Measurements from ENCODE around the gene ZDHHC13.

Gene ZDHHC13

GRCh38 chr11:19200410-19201201 is 83.6 kb downstream of the ZDHHC13 start:
- DNase-seq (no peak), ATAC-seq (no peak)
- no peaks in the 10 kb centered on the region for H3K9me3 Mint-ChIP-seq
- no peaks in the 10 kb centered on the region for H3K4me1 Mint-ChIP-seq
- peaks cover 8% of the 10 kb centered on the region for H3K27me3 Mint-ChIP-seq
- H3K4me3 Mint-ChIP-seq, result no peak overlapping the region
- H3K27ac Mint-ChIP-seq, result no peak overlapping the region

- no peaks in the 10 kb centered on the region for H3K4me1 Mint-ChIP-seq
- DNase-seq (no peak), ATAC-seq (no peak)
- peak within 1 kb of the TSS in 1 of 2 donors; percentile 48 for H3K27ac Mint-ChIP-seq
- no peaks in the 10 kb centered on the region for H3K9me3 Mint-ChIP-seq
- peaks cover 14% of the 10 kb centered on the region for H3K27me3 Mint-ChIP-seq
- no peak within 1 kb of the TSS for H3K4me3 Mint-ChIP-seq
These were observed 85.0 kb downstream of the ZDHHC13 start, which contains the start of gene CSRP3 for GRCh38 chr11:19201737-19202605. CSRP3 (minus strand) TSS chr11:19201983; CDS start chr11:19192448, 9,535 bp downstream.

- no peaks in the 10 kb centered on the region for H3K4me1 Mint-ChIP-seq
- ATAC-seq, result no peak
- H3K27me3 Mint-ChIP-seq, result peaks cover 24% of the 10 kb centered on the region
- no peak overlapping the region for H3K27ac Mint-ChIP-seq
- no peaks in the 10 kb centered on the region for H3K9me3 Mint-ChIP-seq
- no peak for DNase-seq
- no peak overlapping the region for H3K4me3 Mint-ChIP-seq
These were observed 87.9 kb downstream of the ZDHHC13 start for GRCh38 chr11:19204836-19205235.

DNA sequence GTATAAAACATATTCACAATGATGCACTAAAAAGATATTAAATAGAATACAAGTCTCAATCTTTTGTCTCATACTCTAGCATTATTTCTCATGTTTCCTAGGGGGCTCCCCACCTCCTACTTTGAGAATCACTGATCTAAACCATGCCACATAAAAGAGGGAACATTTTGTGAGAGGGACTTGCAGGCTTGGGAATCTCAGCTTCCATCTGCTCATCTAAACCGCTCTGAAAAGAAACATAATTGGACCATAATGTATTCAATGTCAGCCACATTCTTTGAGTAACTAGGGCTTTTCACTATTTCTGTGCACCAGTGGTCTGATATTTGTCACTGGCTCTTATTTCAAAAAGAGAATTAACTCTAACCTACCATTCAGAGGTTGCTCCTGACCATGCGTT is 91.2 kb downstream of the ZDHHC13 start:
- H3K27ac Mint-ChIP-seq, result no peak overlapping the region
- peaks cover 16% of the 10 kb centered on the region for H3K27me3 Mint-ChIP-seq
- ATAC-seq, result no peak

GRCh38 chr11:19208959-19209546 is 92.1 kb downstream of the ZDHHC13 start:
- Mint-ChIP-seq H3K4me1 (no peaks in the 10 kb centered on the region), H3K27me3 (peaks cover 16% of the 10 kb centered on the region), H3K9me3 (no peaks in the 10 kb centered on the region), H3K4me3 (no peak overlapping the region), H3K27ac (no peak overlapping the region)
- DNase-seq (no peak), ATAC-seq (no peak)

More for the DNA sequence above, 91.2 kb downstream of the ZDHHC13 start:
- no peak for DNase-seq
- Mint-ChIP-seq H3K9me3 (no peaks in the 10 kb centered on the region), H3K4me3 (no peak overlapping the region), H3K4me1 (no peaks in the 10 kb centered on the region)

DNA sequence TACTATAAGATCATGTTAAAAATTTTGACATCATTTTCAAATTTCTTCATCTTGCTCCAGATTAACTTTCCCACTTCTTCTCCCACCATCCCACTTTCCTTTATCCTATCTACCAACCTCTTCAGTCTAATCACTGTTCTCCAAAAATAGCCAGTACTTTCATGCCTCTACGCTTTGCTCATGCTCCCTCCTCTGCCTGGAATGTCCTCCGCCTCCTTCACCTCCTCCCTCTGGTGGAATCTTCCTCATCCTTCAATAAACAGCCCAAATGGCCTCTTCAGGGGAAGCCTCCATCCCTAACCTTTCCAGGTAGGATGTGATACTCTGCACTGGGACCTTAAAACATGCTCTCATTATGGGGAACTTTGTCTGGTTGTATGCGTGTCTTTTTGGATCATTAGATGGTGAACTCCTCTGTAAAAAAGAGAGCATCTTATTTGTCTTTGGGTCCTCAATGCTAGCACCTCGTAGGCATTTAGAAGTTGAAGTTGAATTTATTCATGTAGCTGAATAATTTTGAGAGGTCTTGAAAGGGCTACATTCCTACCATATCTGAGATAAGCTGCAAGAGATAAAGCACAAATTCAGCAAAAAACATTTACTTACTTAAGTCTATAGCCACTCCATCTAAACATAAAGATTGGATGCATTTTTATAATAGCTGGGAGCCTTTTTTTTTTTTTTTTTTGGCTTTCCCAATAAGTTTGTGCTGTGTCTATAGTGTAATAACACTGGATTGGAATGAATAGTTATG is 92.8 kb downstream of the ZDHHC13 start:
- DNase-seq, result no peak
- Mint-ChIP-seq H3K27me3 (peaks cover 22% of the 10 kb centered on the region), H3K9me3 (no peaks in the 10 kb centered on the region), H3K4me1 (no peaks in the 10 kb centered on the region), H3K4me3 (no peak overlapping the region), H3K27ac (no peak overlapping the region)
- no peak for ATAC-seq

DNA sequence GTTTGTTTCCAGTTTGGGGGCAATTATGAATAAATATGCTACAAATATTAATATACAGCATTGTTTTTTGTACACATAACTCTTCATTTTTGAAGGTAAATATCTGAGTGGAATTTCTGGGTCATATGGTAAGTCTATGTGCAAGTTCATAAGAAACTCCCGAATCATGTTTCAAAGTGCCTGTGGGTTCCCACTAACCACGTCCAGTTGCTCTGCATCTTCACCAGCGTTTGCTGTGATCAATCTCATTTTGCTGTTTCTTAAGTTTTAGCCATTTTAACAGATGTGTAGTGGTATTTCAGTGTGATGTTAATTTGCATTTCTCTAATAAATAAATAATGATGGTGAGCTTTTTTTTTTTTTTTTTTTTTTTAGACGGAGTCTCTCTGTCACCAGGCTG is 99.1 kb downstream of the ZDHHC13 start:
- Mint-ChIP-seq H3K4me1 (no peaks in the 10 kb centered on the region), H3K4me3 (no peak overlapping the region), H3K9me3 (no peaks in the 10 kb centered on the region), H3K27ac (no peak overlapping the region), H3K27me3 (peaks cover 13% of the 10 kb centered on the region)
- DNase-seq (no peak), ATAC-seq (no peak)

DNA sequence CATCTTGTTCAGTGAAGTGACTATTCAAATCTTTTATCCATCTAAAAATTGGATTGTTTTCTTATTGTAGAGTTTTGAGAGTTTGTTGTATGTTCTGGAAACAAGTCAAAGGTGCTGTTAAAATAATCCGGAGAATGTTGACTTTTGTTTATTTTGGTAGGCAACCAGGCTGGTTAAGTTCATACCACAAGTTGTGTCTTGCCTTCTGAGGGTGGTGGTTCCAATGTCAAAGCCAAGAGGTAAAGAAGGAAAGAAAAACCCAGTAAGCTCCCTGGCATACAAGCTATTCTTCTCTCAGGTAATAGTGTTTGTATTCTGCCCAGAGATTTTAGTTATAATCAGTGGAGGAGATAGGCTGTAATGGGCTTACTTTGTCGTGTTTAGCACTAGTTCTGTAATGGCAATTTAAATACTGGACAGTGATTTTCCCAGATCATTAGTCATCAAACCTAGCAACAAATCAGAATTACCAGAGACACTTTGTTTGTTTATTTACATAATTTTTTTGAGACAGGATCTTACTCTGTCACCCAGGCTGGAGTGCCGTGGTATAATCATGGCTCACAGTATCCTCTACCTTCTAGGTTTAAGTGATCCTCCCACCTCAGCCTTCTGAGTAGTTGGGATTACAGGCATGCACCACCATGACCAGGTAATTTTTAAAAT is 99.9 kb downstream of the ZDHHC13 start:
- no peak overlapping the region for H3K4me3 Mint-ChIP-seq
- no peak for ATAC-seq
- no peaks in the 10 kb centered on the region for H3K9me3 Mint-ChIP-seq
- H3K27me3 Mint-ChIP-seq, result peaks cover 13% of the 10 kb centered on the region
- no peaks in the 10 kb centered on the region for H3K4me1 Mint-ChIP-seq
- H3K27ac Mint-ChIP-seq, result no peak overlapping the region
- DNase-seq, result no peak

- DNase-seq (no peak), ATAC-seq (no peak)
- H3K27me3 Mint-ChIP-seq, result peaks cover 13% of the 10 kb centered on the region
- H3K27ac Mint-ChIP-seq, result no peak overlapping the region
- no peaks in the 10 kb centered on the region for H3K4me1 Mint-ChIP-seq
- no peaks in the 10 kb centered on the region for H3K9me3 Mint-ChIP-seq
- H3K4me3 Mint-ChIP-seq, result no peak overlapping the region
These were observed 101.2 kb downstream of the ZDHHC13 start for GRCh38 chr11:19218216-19218615.

GRCh38 chr11:19218786-19219460 is 102.0 kb downstream of the ZDHHC13 start:
- ATAC-seq (no peak), DNase-seq (no peak)
- Mint-ChIP-seq H3K27me3 (peaks cover 13% of the 10 kb centered on the region), H3K27ac (no peak overlapping the region), H3K4me3 (no peak overlapping the region), H3K9me3 (no peaks in the 10 kb centered on the region), H3K4me1 (no peaks in the 10 kb centered on the region)

DNA sequence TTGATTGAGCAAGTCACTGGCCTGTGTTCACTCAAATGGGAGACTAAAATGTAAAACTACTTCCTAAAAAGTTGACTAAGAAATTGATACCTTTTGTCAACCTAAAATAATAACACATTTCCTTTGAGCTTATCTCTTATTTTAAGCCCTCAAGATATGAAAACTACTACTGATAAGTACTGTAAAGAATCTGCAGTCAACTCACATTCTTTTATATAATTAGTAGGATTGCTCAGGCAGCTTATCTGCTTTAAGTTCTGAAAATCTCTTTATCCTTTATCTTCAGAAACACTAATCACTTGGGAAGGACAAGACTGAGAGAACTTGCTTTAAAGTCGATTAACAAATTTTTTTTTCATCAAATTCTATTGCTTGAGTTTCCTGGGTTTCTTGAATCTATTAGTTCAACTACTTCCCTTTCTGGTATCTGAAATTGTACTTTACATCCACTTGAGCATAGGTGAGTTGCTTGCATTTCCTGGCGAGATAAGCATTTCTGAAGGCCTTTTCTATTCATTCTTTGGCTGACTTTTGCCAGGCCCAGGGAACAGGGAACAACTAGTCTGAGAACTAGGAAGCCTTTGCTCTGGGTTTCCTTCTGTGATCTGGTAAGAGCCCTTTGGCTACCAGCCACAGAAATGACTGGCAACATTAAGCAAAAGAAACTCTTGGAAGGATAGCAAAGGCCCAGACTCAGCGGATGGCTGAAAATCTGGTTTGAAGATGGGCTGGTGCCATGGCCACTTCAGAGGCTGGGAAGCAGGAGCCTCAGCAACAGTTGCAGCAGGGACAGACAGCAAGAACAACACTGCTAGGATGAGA is 104.1 kb downstream of the ZDHHC13 start:
- no peaks in the 10 kb centered on the region for H3K9me3 Mint-ChIP-seq
- DNase-seq, result no peak

DNA sequence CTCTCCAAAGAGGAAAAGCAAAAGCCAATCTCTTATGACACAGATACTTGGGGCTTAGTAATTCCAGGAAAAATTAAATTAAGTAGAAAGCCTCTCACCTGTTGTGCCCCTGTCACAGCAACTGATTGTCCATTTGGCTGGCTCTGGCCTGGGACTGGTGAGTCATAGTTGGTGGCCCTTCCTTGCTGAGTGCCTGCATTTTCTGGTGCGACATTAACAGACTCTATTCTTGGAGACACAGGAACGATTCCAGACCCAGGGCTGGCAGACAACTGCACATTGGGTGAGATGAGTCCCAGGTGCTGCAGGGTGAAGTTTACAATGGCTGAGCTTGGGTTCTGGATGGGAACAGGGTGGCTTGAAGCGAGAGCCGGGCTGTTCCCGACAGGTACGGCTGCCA is 108.2 kb downstream of the ZDHHC13 start:
- DNase-seq (no peak), ATAC-seq (no peak)
- H3K27me3 Mint-ChIP-seq, result no peaks in the 10 kb centered on the region
- no peak overlapping the region for H3K27ac Mint-ChIP-seq
- no peak overlapping the region for H3K4me3 Mint-ChIP-seq
- no peaks in the 10 kb centered on the region for H3K9me3 Mint-ChIP-seq
- no peaks in the 10 kb centered on the region for H3K4me1 Mint-ChIP-seq

More for the DNA sequence above, 104.1 kb downstream of the ZDHHC13 start:
- Mint-ChIP-seq H3K4me1 (no peaks in the 10 kb centered on the region), H3K4me3 (no peak overlapping the region), H3K27me3 (no peaks in the 10 kb centered on the region), H3K27ac (no peak overlapping the region)
- ATAC-seq, result no peak

DNA sequence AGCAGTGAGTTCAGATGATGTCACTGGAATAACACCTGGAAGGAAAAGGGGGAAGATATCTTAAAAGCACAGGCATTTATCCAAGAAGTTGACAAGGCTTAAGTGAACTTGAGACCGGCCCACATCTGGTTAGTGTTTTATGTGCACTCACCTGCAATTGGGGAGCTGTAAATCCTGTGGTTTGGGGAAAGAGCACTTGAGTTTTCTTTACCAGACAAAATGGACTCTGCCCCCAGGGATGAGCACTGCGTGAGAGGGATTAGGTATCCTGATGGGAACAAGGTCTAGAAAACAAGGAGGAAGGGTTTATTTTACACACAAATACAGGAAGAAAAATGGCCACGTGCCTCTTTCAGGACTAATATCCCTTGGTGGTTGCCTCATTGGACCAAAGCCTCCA is 108.6 kb downstream of the ZDHHC13 start:
- no peaks in the 10 kb centered on the region for H3K4me1 Mint-ChIP-seq

More for the DNA sequence above, 108.6 kb downstream of the ZDHHC13 start:
- no peak for ATAC-seq
- Mint-ChIP-seq H3K27ac (peak overlapping the region in 1 of 2 donors; percentile 81), H3K4me3 (no peak overlapping the region), H3K9me3 (no peaks in the 10 kb centered on the region), H3K27me3 (no peaks in the 10 kb centered on the region)
- no peak for DNase-seq

Data from stimulated activated naive CD8-positive, alpha-beta T cell treated with anti-CD3 and anti-CD28 coated beads, Interleukin-15, amount 100 ng/mL, for 72 hours (primary cell).